ENCODE data around the gene ACTN4.
"Not testable (repeated sequence)": the region's sequence is repeated elsewhere in the genome, so short reads cannot be mapped to it uniquely, and the experiment has no call there.

Gene ACTN4

GRCh38 chr19:38736413-38737280, 89.2 kb downstream of the ACTN4 start:
- no peak for DNase-seq (ENCODE audit: low read depth in 2 of 2)

- DNase-seq (ENCODE audit: low read depth in 2 of 2) = no peak
These were observed 89.9 kb downstream of the ACTN4 start for GRCh38 chr19:38737281-38737865.

GRCh38 chr19:38737921-38738737, 90.7 kb downstream of the ACTN4 start:
- DNase-seq (ENCODE audit: low read depth in 2 of 2) = no peak

GRCh38 chr19:38739440-38740256, 92.2 kb downstream of the ACTN4 start:
- no peak for DNase-seq (ENCODE audit: low read depth in 2 of 2)

- DNase-seq (ENCODE audit: low read depth in 2 of 2) = no peak
These were observed 92.8 kb downstream of the ACTN4 start for GRCh38 chr19:38740257-38740592.

GRCh38 chr19:38740932-38741331, 93.5 kb downstream of the ACTN4 start:
- no peak for DNase-seq (ENCODE audit: low read depth in 2 of 2)

GRCh38 chr19:38741670-38742069, 94.2 kb downstream of the ACTN4 start:
- no peak for DNase-seq (ENCODE audit: low read depth in 2 of 2)

- no peak for DNase-seq (ENCODE audit: low read depth in 2 of 2)
These were observed 94.8 kb downstream of the ACTN4 start for GRCh38 chr19:38742296-38742695.

GRCh38 chr19:38742906-38743305, 95.5 kb downstream of the ACTN4 start:
- DNase-seq (ENCODE audit: low read depth in 2 of 2) = no peak

GRCh38 chr19:38743394-38744297, 96.2 kb downstream of the ACTN4 start:
- no peak for DNase-seq (ENCODE audit: low read depth in 2 of 2)

- no peak for DNase-seq (ENCODE audit: low read depth in 2 of 2)
These were observed 96.8 kb downstream of the ACTN4 start, which contains the start of gene CAPN12 for GRCh38 chr19:38744298-38744681. TSS of gene CAPN12 (minus strand) at chr19:38744474. CDS start at chr19:38744165, 309 bp downstream.

GRCh38 chr19:38744874-38745273, 97.4 kb downstream of the ACTN4 start:
- no peak for DNase-seq (ENCODE audit: low read depth in 2 of 2)

- DNase-seq (ENCODE audit: low read depth in 2 of 2) = no peak
These were observed 97.9 kb downstream of the ACTN4 start for GRCh38 chr19:38745316-38745715.

- not testable (repeated sequence) for DNase-seq (ENCODE audit: low read depth in 2 of 2)
These were observed 106.3 kb downstream of the ACTN4 start for GRCh38 chr19:38753783-38754182.

GRCh38 chr19:38754196-38754595, 106.7 kb downstream of the ACTN4 start:
- DNase-seq (ENCODE audit: low read depth in 2 of 2) = not testable (repeated sequence)

GRCh38 chr19:38759590-38760003, 112.1 kb downstream of the ACTN4 start:
- no peak for DNase-seq (ENCODE audit: low read depth in 2 of 2)

- DNase-seq (ENCODE audit: low read depth in 2 of 2) = not testable (repeated sequence)
These were observed 113.5 kb downstream of the ACTN4 start for GRCh38 chr19:38760805-38761517.

- not testable (repeated sequence) for DNase-seq (ENCODE audit: low read depth in 2 of 2)
These were observed 114.5 kb downstream of the ACTN4 start for GRCh38 chr19:38761884-38762389.

GRCh38 chr19:38763795-38764220, 116.4 kb downstream of the ACTN4 start:
- no peak for DNase-seq (ENCODE audit: low read depth in 2 of 2)

- DNase-seq (ENCODE audit: low read depth in 2 of 2) = no peak
These were observed 117.8 kb downstream of the ACTN4 start for GRCh38 chr19:38765214-38765613.
